CD4-positive, alpha-beta T cell (primary cell): ENCODE results near the gene SPOCD1. TPM values are rescaled to one million over a fixed set of nuclear protein-coding genes. Genes with fewer than 3 reads are reported as not detected.

ENCODE experiments used
- ATAC-seq: fragments of 200-7000 bp; cut with Tn5 transposase; one replicate; pipeline ENCODE4 v1.10.0; 2022; ENCODE audit warnings: mild to moderate bottlenecking; ENCODE audit not compliant: poor library complexity
- CTCF ChIA-PET: fragments of 350-600 bp; sonication (Branson Sonifier 250); formaldehyde crosslinking; loops from one replicate; lab custom pipeline; 2021; ENCODE audit warnings: antibody characterized with exemption, inconsistent platforms; lab: Charles Lee
- POLR2A ChIA-PET: fragments of 350-600 bp; sonication (Branson Sonifier 250); formaldehyde crosslinking; loops from one replicate; lab custom pipeline; 2021; ENCODE audit warnings: antibody characterized with exemption, inconsistent platforms; lab: Charles Lee
- DNase-seq, 14 experiments: peaks; one replicate each; pipeline ENCODE4 v3.0.0-alpha.2; 2013 to 2020; ENCODE audit warnings: mixed read lengths in 2 of 14
- H3K27ac ChIP-seq, 2 donors: one replicate each; pipeline versions ENCODE4 v1.5.1 to v1.7.0; 2013; ENCODE audit warnings: low read length in 2 of 2, low read depth in 1 of 2, mild to moderate bottlenecking in 1 of 2
- H3K27me3 ChIP-seq, 2 experiments: 1 replicate in 1 of 2; 2 replicates in 1 of 2; pipeline versions ENCODE4 v1.6.1 to v1.7.0; 2013; ENCODE audit warnings: low read length in 2 of 2, control low read depth in 1 of 2, mild to moderate bottlenecking in 1 of 2, moderate library complexity in 1 of 2; ENCODE audit not compliant: insufficient read depth in 2 of 2, control insufficient read depth in 1 of 2
- H3K36me3 ChIP-seq: one replicate; pipeline ENCODE4 v1.6.1; 2013; ENCODE audit warnings: low read length, control low read depth; ENCODE audit not compliant: insufficient read depth
- H3K4me1 ChIP-seq: one replicate; pipeline ENCODE4 v1.6.1; 2013; ENCODE audit warnings: low read length, control low read depth; ENCODE audit not compliant: insufficient read depth
- H3K4me3 ChIP-seq: one replicate; pipeline ENCODE4 v1.5.1; 2013; ENCODE audit warnings: mild to moderate bottlenecking, low read length, moderate library complexity
- H3K9me3 ChIP-seq, 2 experiments: 1 replicate in 1 of 2; 2 replicates in 1 of 2; pipeline versions ENCODE4 v1.6.1 to v1.7.0; 2013; ENCODE audit warnings: low read length in 2 of 2, mild to moderate bottlenecking in 2 of 2, control low read depth in 1 of 2, moderate library complexity in 1 of 2; ENCODE audit not compliant: control insufficient read depth in 1 of 2, insufficient read depth in 1 of 2
- H3K27ac Mint-ChIP-seq: one replicate; pipeline ENCODE4 v1.8.0; 2020; ENCODE audit warnings: mixed read lengths
- H3K27me3 Mint-ChIP-seq: one replicate; pipeline ENCODE4 v1.8.0; 2021; ENCODE audit warnings: mixed read lengths
- H3K36me3 Mint-ChIP-seq: one replicate; pipeline ENCODE4 v1.8.0; 2021; ENCODE audit warnings: low read depth, mixed read lengths
- H3K4me1 Mint-ChIP-seq: one replicate; pipeline ENCODE4 v1.8.0; 2021; ENCODE audit warnings: low read depth, mixed read lengths
- H3K4me3 Mint-ChIP-seq: one replicate; pipeline ENCODE4 v1.8.0; 2020; ENCODE audit warnings: mild to moderate bottlenecking, mixed read lengths
- H3K9me3 Mint-ChIP-seq: one replicate; pipeline ENCODE4 v1.8.0; 2020; ENCODE audit warnings: mixed read lengths
- CTCF ChIP-seq: fragments of 200-600 bp; IDR thresholded peaks from one replicate; pipeline ENCODE4 v1.8.0; 2022; ENCODE audit warnings: antibody characterized with exemption, mild to moderate bottlenecking
- intact Hi-C, 2 experiments: fragments of 100-400 bp; cut with DNase I in 1 of 2; cut with micrococcal nuclease in 1 of 2; formaldehyde crosslinking; loops; one replicate each; pipeline versions ENCODE4 v1.15.1 to v1.9.0; 2023 to 2025; cut with DNase I, micrococcal nuclease
- total RNA-seq, 174 experiments: library from RNA in 2 of 174; stranded (reverse) in 2 of 174; gene quantifications; one replicate each; pipeline ENCODE4 v1.2.3 and lab custom pipeline; 2021 to 2026

Gene SPOCD1
- total RNA-seq, 2 experiments from 2014 or later = 0.11 to 0.27 TPM

- peaks cover 12% of the 10 kb centered on the region for H3K4me1 ChIP-seq
- no peak for DNase-seq
- no peaks in the 10 kb centered on the region for H3K9me3 ChIP-seq
- no peak overlapping the region for H3K27ac ChIP-seq
- Mint-ChIP-seq H3K27ac (no peak overlapping the region), H3K36me3 (no peaks in the 10 kb centered on the region), H3K9me3 (no peaks in the 10 kb centered on the region), H3K4me1 (peaks cover 15% of the 10 kb centered on the region), H3K27me3 (no peaks in the 10 kb centered on the region), H3K4me3 (no peak overlapping the region)
- CTCF ChIA-PET = interaction anchor here (1.2 to 1.3 kb wide), 2 partner anchors 23 to 126 kb away, joined by 5 read pairs; partner anchors contain the start of gene PTP4A2
- no peak for ATAC-seq
- POLR2A ChIA-PET = no interaction called here
- no peaks in the 10 kb centered on the region for H3K36me3 ChIP-seq
- H3K4me3 ChIP-seq = no peak overlapping the region
- no peak for TF ChIP-seq CTCF
- H3K27me3 ChIP-seq = no peaks in the 10 kb centered on the region
- intact Hi-C loops = no loop called here
These were observed 3.5 kb downstream of the SPOCD1 start for GRCh38 chr1:31812158-31812829.

GRCh38 chr1:31811605-31812004 lies 4.2 kb downstream of the SPOCD1 start:
- Mint-ChIP-seq H3K4me3 (no peak overlapping the region), H3K36me3 (no peaks in the 10 kb centered on the region), H3K27me3 (no peaks in the 10 kb centered on the region), H3K9me3 (no peaks in the 10 kb centered on the region), H3K4me1 (peaks cover 9% of the 10 kb centered on the region), H3K27ac (no peak overlapping the region)
- TF ChIP-seq CTCF = no peak
- Histone ChIP-seq H3K4me3 (no peak overlapping the region), H3K27ac (no peak overlapping the region), H3K4me1 (peaks cover 9% of the 10 kb centered on the region), H3K36me3 (no peaks in the 10 kb centered on the region), H3K9me3 (no peaks in the 10 kb centered on the region), H3K27me3 (no peaks in the 10 kb centered on the region)
- DNase-seq (no peak), ATAC-seq (no peak)
- CTCF ChIA-PET = interaction anchor here (1.2 kb wide), 1 partner anchor 23 kb away, joined by 5 read pairs; no protein-coding TSS in a partner anchor
- intact Hi-C loops = no loop called here
- POLR2A ChIA-PET = no interaction called here

- no peaks in the 10 kb centered on the region for H3K4me1 Mint-ChIP-seq
- Histone ChIP-seq H3K36me3 (no peaks in the 10 kb centered on the region), H3K4me1 (no peaks in the 10 kb centered on the region), H3K27ac (no peak overlapping the region), H3K9me3 (no peaks in the 10 kb centered on the region), H3K27me3 (no peaks in the 10 kb centered on the region), H3K4me3 (no peak overlapping the region)
- TF ChIP-seq CTCF = no peak
- no peak overlapping the region for H3K27ac Mint-ChIP-seq
- ChIA-PET POLR2A (no interaction called here), CTCF (interaction anchor here (0.5 to 0.9 kb wide), 2 partner anchors 154 to 698 kb away, joined by 3 read pairs; no protein-coding TSS in a partner anchor)
- H3K9me3 Mint-ChIP-seq = no peaks in the 10 kb centered on the region
- DNase-seq = no peak
- ATAC-seq = no peak
- no peaks in the 10 kb centered on the region for H3K36me3 Mint-ChIP-seq
- no peaks in the 10 kb centered on the region for H3K27me3 Mint-ChIP-seq
- intact Hi-C loops = no loop called here
- H3K4me3 Mint-ChIP-seq = no peak overlapping the region
These were observed 6.1 kb downstream of the SPOCD1 start for GRCh38 chr1:31809698-31810097.
